Measurements from ENCODE around the gene AMFR. TPM values are rescaled to one million over a fixed set of nuclear protein-coding genes. Genes with fewer than 3 reads are reported as not detected.

The AMFR gene
- polyA plus RNA-seq, 10 donors, result 46.4 to 64.7 (median 53.6) TPM

DNA sequence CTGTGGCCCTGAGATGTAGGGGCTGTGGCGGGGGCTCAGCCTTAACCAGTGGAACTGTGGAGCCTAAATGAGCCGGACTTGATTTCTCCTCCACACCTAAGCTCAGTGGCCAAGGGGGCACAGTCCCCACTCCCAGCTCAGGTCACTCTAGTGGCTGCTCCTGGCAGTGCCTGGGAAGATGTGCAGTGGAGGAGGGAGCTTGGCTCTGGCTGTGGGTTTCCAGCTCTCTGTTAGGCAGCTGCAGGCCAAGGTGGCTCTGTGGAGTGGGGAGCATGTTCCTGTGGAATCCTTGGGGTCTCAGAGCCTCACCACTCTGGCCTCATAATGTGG is 76.3 kb downstream of the AMFR start:
- no peak for DNase-seq

DNA sequence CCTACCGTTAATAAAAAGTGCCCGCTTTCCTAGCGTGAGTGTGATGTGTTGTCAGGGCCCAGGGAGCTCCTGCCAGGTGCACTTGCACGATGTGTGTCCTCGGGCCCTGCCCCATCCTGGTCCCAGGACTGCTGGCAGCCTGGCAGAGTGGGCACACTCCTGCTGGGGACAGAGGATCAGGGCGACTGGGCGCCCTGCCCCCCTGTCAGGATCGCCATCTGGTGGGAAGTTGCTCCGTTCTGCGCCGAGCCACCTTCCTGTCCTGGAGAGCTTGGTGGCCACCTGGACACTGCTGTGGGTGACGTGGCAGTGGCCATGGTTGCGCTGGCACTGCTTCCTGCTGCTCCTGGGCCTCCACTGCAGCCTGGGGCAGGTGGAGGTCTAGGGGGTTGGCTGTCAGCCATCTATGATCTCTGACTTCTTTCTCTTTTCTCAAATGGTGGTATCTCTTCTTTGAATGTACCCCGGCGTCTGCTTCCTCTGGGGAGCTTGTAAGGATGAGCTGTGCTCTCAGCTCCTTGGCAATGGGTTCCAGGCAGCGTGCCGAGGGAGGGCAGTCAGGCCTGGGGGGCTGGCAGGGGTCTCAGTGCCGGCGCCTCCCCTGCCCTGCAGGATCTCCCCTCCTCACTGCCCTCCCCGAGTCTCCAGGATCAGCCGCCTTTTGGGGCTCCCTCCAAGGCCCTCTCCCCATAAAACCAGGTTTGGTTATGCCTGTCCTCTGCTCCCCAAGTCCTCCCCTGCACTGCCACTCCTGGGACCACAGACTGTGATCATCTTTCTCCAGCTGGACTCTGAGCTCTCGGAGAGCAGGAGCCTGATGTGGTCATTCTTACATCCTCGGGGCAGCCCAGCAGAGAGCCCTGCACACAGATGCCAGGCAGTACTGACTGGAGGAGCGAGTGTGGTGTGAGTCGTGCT is 76.9 kb downstream of the AMFR start:
- no peak for DNase-seq

- no peak for DNase-seq
Measured at GRCh38 chr16:56347670-56348069, 77.7 kb downstream of the AMFR start.

GRCh38 chr16:56347166-56347565 is 78.2 kb downstream of the AMFR start:
- no peak for DNase-seq

GRCh38 chr16:56346131-56346890 is 79.0 kb downstream of the AMFR start:
- no peak for DNase-seq

DNA sequence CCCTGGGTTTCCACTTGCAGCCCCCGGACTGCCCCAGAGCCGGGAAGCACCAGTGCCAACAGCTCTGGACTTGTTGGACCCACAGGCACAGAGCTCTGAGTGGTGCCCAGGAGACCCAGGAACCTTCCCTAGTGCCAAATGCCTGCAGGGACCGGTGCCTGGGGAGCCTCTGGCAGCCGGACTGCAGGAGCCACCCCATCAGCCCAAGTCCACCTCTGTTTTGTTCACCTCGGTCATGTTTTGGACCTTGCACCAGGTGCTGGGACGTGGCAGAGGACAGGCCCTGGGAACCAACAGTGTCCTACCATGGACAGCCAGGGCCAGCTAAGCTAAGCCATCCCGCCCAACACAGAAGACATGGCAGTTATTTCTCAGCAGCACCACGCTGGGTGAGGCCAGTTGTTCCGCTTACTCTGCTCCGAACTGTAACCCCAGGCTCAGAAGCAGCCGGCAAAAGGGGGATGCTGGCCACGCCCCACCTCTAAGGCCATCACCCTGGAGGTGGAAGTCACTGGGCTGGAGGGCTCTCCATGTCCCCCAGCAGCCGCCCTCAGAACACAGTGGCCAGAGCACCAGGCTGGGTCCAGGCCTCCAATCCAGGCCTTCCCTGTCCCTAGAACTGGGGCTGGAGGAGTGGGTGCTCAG is 79.8 kb downstream of the AMFR start:
- DNase-seq, result no peak

DNA sequence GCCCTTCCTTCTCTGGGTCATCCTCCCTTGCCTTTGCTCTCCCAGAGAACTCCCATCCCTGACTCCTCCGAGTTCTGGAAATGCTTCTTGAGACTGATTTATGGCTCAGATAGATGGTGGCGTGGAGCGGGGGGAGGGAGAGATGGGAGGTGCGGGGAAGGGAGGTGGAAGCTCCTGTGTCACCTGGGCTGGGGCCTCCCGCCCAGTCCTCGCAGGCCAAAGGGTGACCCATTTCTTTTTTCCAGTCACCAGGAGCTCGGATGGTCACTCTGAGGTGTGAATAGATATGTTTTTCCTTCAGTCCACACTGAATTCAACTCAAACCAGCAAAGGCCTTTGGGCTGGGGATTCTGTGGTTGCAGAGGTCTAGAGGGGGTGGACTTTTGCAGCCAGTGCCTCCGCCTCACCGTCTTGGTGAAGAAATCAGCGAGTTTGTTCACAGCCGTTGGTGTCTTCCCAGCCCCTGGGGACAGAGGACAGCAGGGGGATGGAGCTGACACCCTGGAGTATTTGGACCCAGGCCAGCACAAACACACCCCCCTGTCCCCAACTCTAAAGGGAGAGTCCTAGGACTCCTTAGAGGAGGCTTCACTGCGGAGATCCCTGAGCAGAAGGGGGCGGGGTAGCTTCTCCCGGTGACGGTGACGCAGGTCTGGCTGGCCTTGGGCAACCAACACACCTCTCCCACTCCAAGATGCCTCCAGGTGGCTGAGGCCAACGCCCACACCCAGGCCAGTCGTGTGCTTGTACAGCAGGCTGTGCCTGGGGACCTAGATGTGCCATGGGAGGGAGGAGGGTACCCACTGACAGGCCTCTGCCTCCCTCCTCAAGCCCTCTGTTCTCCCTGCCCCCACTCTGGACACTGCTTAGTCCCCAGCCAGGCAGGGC is 80.6 kb downstream of the AMFR start:
- no peak for DNase-seq

GRCh38 chr16:56343661-56344517 is 81.5 kb downstream of the AMFR start:
- no peak for DNase-seq

GRCh38 chr16:56341656-56342399 is 83.5 kb downstream of the AMFR start:
- DNase-seq, result peak in 2 of 3 donors; percentile 7 to 60

GRCh38 chr16:56340864-56341365 is 84.4 kb downstream of the AMFR start:
- DNase-seq, result no peak

DNA sequence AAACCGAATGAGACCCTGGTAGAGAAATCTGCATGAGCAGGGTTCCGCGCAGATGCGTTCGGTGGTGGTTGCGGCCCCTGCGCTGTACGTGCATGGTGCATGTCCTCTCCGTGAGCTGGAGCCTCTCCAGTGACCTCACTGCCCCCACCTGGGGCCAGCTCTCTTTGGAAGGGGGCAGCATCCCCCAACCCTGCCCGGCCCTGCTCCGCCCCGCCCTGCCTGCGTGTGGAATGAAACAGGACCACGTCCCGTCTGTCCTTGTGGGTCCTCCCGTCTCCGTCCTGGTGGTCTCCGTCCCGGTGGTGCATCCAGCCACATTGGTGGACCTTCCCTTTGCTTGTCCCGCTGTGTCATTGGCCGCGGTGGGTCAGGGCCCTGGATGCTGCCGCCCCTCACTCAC is 84.9 kb downstream of the AMFR start:
- no peak for DNase-seq

GRCh38 chr16:56339431-56340195 is 85.7 kb downstream of the AMFR start:
- DNase-seq, result no peak

- no peak for DNase-seq
Measured at GRCh38 chr16:56338566-56339318, 86.6 kb downstream of the AMFR start.

DNA sequence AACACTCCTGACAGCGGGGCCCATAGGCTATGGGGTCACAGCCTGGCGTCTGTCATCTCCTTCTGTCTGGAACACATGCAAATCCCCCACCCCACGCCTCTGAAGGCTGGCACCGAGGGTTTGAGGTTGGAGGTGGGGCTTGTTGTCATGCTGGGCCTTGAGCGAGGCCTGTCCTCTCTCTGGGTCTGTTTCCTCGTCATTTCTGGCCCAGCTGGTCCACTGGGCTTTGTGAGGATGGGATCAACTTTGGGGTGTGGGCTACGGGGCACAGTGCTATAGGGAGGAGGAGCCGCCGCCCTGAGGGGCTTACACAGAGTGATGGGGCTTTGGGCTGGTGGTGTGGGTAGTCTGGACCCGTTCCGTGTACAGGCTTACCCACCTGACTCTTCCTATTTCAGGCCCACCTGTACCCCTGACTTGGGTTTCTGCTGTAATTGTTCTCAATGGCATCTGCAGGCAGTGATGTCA is 87.5 kb downstream of the AMFR start:
- DNase-seq, result no peak

- no peak for DNase-seq
Measured at GRCh38 chr16:56337131-56337857, 88.1 kb downstream of the AMFR start.

GRCh38 chr16:56336711-56337110 is 88.6 kb downstream of the AMFR start:
- no peak for DNase-seq

GRCh38 chr16:56336071-56336688 is 89.2 kb downstream of the AMFR start:
- DNase-seq, result no peak
